Panc1 (cell line): Measurements from ENCODE around the gene UNC13C.

ENCODE experiments used
- CTCF ChIP-seq: fragments of 450-650 bp; IDR thresholded peaks from 2 replicates; pipeline ENCODE4 v1.5.1; 2017; ENCODE audit warnings: mild to moderate bottlenecking
- POLR2AphosphoS5 ChIP-seq: IDR thresholded peaks from 2 replicates; pipeline ENCODE4 v1.6.1; 2012; ENCODE audit warnings: mild to moderate bottlenecking, low read depth, low read length, moderate library complexity
- REST ChIP-seq, 2 experiments: IDR thresholded peaks; 2 replicates each; pipeline ENCODE4 v1.6.1; 2011 to 2012; ENCODE audit warnings: low read depth in 2 of 2, control low read depth in 1 of 2, low read length in 1 of 2, mild to moderate bottlenecking in 1 of 2, moderate library complexity in 1 of 2; ENCODE audit not compliant: insufficient read depth in 1 of 2
- TCF7L2 ChIP-seq: IDR thresholded peaks from 2 replicates; pipeline ENCODE4 v1.6.1; 2011; ENCODE audit warnings: mild to moderate bottlenecking, low read depth, low read length, inconsistent platforms

GRCh38 chr15:54576298-54576935, 598.2 kb downstream of the UNC13C start:
- TF ChIP-seq CTCF (no peak), POLR2AphosphoS5 (no peak), TCF7L2 (no peak), REST (IDR thresholded peaks at IDR 0.05; ENCODE audit: insufficient read depth in 1 of 2, low read depth in 2 of 2, low read length in 1 of 2) (no peak)
